Hematopoietic multipotent progenitor cell treated with erythropoietin and hydrocortisone succinate and interleukin-3 and kit ligand, for 8 days (in vitro differentiated cells): ENCODE measurements around the gene SUPT3H.

Source experiments
- DNase-seq: peaks from one replicate; pipeline ENCODE4 v3.0.0-alpha.2; 2015

The SUPT3H gene

DNA sequence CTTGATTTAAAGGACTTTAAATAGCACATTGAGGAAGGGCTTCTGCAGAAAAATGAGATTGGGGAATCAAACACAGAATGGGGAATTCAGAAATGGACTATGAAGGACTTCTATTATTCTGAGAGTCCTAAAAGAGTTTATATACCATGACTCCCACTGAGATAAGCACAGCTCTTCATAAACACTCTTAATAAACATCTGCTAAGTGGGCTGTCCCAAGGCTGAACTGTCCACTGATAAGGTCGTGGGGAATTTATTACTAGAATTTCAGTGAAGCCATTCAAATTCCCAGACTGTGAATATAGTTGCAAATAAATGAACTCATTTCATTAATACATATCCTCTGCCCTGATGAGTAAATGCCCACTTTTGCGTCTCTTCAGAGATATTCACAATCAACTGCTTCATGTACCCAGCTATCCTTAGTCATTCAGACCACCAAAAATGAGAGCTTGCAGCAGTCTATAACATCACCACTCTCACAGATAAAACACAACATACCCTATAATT is 517.8 kb downstream of the SUPT3H start:
- no peak for DNase-seq

- DNase-seq: no peak
Measured at GRCh38 chr6:44858998-44859397, 518.7 kb downstream of the SUPT3H start.

DNA sequence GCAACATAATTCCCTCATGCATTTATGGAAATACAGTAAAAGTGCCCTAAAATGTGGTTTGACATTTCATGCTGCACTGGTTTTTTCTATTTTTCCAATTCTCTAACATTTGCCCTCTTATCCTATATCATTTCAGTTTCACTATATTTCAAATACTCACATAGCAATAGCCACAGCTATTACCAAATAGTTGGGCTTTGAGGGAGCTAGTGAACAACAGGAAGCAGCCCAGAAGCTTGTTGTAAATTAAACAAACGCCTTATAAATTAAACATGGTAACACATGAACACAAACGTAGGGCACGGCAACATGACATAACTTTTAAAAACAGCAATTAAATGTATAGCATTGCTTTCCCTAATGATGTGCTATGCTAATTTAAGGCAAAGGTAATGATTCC is 521.3 kb downstream of the SUPT3H start:
- DNase-seq: no peak

DNA sequence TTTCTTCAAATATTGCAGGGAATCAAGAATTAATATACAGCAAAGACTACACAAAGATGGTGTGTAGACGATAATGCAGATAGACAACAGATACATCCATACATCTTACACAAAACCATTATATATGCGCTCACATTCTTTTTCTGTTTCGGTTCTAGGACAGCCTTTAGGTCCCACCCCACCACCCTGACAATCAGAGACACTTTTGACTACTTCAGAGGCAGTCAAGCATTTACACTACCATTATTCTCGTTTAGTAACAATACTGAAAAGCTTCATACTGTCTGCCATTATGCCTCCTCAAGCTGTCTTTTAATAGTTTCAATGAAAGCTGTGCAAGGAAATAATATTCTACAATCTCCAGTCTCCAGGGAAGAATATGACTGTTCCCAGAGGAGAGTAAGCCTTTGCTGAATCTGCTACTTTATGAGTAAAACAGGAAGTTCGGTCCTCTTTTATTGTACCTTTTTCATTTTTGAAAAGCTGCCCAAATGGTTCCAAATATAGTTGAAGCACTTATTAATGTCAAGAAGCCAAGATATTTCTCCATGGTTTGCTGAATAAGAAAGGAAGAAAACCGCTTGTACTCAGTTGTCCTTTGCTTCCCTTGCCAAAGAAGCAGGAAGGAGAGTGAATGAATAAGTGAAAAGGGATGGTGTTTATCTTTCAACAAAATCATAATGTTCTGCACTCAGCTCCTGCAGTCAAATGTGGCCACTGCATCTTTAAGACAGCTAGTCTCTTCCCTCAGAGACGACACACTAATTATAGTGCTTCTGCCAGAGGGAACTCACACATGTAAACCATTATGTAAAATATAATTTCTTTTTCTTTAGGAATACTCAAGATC is 521.9 kb downstream of the SUPT3H start:
- DNase-seq: no peak

- DNase-seq: no peak
Measured at GRCh38 chr6:44854712-44855443, 522.9 kb downstream of the SUPT3H start.

GRCh38 chr6:44851176-44851575 is 526.6 kb downstream of the SUPT3H start:
- no peak for DNase-seq

- no peak for DNase-seq
Measured at GRCh38 chr6:44850312-44850711, 527.4 kb downstream of the SUPT3H start.

DNA sequence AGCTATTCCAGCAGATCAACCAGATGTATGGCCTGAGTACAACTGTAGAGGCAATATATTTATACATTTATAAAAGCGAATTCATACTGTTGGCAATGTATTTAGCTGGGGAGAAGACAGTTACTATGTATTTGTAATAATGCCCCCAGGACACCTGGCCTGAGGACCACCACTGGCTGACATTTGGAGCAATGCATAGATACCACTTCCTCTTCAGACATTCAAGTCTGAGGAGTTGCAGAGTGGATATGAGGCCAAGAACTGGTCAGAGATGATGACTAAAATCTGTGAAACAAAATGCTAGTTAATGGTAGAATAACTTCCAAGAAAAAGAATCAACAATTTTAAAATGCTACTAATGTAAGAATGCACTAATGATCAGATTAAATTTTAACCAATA is 527.9 kb downstream of the SUPT3H start:
- no peak for DNase-seq

GRCh38 chr6:44843734-44844133 is 534.0 kb downstream of the SUPT3H start:
- no peak for DNase-seq

DNA sequence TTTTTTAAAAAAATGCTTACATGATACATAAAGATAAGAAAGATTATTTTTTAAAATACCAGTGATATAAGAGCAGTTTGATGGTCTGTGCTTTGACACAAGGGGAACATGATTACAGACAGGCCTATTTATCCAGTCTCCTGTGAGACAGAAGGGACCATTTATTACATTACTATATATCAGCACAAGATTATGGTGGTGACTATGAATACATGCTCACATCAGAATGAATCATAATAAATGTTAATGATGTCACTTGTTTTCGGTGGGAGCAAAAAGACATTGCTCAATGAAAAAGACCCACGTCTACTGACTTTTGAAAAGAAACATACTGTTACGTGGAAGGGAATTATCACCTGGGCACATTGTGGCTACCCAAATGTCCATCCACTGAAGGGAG is 535.1 kb downstream of the SUPT3H start:
- no peak for DNase-seq

- DNase-seq: no peak
Measured at GRCh38 chr6:44841829-44842228, 535.9 kb downstream of the SUPT3H start.

GRCh38 chr6:44837741-44838140 is 540.0 kb downstream of the SUPT3H start:
- DNase-seq: no peak

DNA sequence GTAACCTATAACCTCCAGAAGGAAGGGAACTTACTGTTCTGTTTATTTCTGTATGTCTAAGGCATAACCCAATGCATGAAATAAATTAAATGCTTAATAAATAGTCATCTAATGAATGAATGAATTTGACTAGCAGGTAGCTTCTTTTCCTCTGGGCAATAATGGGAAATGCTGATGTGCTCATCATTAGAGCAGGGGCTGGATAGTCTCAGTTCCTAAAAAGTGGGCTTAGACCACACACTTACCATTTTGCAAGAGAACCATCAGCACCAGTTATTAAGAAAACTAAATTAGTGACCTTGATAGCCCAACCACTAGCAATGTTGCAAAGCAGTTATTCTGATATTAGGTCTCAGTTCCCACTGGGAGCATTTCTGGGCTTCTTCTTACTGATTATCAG is 540.5 kb downstream of the SUPT3H start:
- DNase-seq: no peak

GRCh38 chr6:44833248-44833647 is 544.5 kb downstream of the SUPT3H start:
- DNase-seq: no peak

DNA sequence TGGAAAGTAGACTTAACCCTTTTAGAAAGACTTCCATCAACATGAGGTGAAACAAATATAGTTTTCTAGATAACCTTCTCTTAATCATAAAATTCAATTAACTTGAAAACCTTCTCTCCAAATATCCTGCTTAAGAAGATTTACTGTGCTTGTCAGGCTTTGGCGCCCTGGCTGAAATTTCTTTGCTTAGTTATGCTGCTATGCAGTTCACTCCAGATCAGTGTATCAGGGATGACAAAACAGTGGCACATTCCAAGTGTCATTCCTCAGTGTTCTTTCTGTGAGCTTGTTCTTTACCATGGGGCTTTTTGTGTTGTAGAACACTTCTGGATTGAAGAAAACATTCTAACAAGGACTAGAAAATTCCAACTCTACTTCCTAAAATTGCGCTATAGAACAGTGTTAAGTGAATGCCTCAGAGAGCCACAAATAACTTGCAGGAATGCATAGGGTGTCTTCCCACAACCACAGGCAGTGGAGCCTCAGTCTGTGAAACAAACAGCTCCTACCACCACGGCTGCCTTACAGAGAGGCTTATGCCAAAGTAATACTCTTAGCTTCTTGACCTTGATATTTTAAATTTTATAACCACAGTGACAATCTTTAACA is 546.6 kb downstream of the SUPT3H start:
- no peak for DNase-seq

- no peak for DNase-seq
Measured at GRCh38 chr6:44829836-44830235, 547.9 kb downstream of the SUPT3H start.

- no peak for DNase-seq
Measured at GRCh38 chr6:44828780-44829179, 549.0 kb downstream of the SUPT3H start.

DNA sequence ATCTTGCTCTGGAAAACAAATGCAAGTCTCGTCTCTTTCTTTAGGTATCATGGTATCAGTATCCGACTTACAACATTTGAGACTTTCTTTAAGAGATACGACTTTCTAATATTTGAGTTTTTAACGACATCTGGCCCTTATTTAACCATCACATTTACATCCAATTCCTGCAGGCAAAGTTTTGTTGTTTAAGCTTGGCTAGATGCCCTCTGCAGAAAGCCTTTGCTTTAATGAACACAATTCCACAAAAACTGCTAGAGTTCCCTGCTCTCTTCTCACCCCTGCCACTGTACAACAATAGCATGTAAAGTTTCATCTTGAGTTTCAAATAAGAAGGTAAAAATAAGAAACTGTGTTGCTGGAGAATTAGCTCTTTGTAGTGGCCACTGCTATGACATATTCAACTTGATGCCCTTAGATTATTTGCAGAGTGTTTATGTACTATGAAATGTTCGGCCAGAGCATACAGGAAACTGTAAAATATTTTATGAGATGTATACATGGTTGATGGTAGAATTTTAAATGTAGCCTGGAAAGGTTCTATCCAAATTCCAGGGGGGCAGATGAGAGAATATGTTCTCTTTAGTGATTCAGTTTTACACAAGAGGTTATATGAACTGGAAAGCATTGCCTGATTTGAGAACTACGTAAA is 551.6 kb downstream of the SUPT3H start:
- no peak for DNase-seq

DNA sequence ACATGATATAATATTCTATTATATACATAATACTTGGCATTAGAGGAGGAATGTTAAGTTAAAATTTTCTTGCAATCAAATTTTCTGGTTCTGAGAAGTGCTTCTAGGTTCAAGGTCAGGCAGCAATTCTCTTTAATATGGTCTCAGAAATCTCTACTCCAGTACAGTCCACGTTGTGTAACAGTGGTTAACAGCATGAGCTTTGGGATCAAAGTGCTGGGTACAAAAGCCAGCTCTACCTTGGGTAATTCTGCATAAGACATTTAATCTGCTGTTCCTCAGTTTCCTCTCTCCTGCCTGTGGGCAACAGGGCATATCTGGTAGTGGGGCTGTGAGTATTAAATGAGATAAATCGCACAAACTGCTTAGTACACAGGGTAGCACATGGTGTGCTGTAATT is 552.5 kb downstream of the SUPT3H start:
- DNase-seq: no peak

- no peak for DNase-seq
Measured at GRCh38 chr6:44824567-44824966, 553.2 kb downstream of the SUPT3H start.

DNA sequence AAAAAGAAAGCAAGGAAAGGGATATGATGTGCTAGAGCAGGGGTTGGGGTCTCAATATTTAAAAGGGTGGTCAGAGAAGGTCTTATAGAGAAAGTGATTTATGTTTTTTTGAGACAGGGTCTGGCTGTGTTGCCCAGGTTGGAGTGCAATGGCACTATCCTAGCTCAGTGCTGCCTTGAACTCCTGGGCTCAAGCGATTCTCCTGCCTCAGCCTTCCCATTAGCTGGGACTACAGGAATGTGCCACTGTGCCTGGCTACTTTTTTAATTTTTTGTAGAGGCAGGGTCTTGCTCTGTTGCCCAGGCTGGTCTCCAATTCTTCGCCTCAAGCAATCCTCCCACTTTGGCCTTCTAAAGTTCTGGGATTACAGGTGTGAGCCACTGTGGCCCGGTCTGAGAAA is 557.0 kb downstream of the SUPT3H start:
- DNase-seq: no peak

DNA sequence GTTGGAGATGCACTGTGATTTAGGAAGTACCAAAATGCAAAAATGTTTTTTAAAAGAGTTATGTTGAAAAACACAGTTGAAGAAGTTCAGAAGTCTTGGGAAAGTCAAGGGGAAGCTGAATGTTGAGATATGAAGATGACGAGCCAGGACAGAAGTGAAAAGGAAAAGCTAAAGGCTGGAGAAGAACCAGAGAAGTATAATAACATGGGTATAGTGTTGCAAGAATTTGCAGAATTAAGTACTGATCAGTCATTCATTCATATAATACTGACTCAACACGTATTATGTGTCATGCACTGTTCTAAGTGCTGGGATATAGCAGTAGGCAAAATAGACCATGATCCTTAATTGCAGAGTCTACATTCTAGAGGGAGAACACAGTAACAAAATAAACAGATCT is 557.4 kb downstream of the SUPT3H start:
- DNase-seq: no peak

DNA sequence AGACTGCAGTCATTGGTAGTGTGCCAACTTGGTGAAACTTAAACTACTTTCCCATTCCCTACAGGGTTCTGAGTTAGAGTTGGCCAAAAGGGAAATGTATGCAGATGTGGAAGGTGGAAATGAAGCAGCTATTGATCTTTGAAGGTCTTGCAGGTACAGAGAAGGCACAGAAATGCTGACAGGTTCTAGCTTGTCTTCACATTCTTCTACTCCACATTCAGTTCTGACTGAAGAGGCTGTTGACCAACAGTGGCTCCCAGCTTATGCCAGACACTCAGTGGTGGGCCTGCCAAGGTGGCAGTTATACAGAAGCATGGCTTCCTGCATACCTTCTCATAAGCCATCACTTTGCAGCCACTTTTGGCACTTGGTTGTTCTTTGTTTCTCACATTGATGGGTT is 566.3 kb downstream of the SUPT3H start:
- DNase-seq: no peak
